Activated T-cell treated with anti-CD3 and anti-CD28 coated beads, Interleukin-2, amount 50 U/mL, for 24 hours (primary cell): Measurements from ENCODE around the gene PCDH1.
"Not testable (repeated sequence)": the region's sequence is repeated elsewhere in the genome, so short reads cannot be mapped to it uniquely, and the experiment has no call there.

ENCODE experiments used
- DNase-seq: peaks from one replicate; pipeline ENCODE4 v3.0.0-alpha.2; 2020
- H3K27ac Mint-ChIP-seq: 2 replicates; pipeline ENCODE4 v1.8.0; 2020; ENCODE audit warnings: mild to moderate bottlenecking, mixed read lengths
- H3K27me3 Mint-ChIP-seq: 2 replicates; pipeline ENCODE4 v1.8.0; 2020; ENCODE audit warnings: mixed read lengths
- H3K36me3 Mint-ChIP-seq: 2 replicates; pipeline ENCODE4 v1.8.0; 2020; ENCODE audit warnings: low read depth, mixed read lengths
- H3K4me1 Mint-ChIP-seq: 2 replicates; pipeline ENCODE4 v1.8.0; 2020; ENCODE audit warnings: low read depth, mixed read lengths
- H3K4me3 Mint-ChIP-seq: 2 replicates; pipeline ENCODE4 v1.8.0; 2020; ENCODE audit warnings: mild to moderate bottlenecking, moderate library complexity, mixed read lengths
- H3K9me3 Mint-ChIP-seq: 2 replicates; pipeline ENCODE4 v1.8.0; 2020; ENCODE audit warnings: mixed read lengths

Gene PCDH1

DNA sequence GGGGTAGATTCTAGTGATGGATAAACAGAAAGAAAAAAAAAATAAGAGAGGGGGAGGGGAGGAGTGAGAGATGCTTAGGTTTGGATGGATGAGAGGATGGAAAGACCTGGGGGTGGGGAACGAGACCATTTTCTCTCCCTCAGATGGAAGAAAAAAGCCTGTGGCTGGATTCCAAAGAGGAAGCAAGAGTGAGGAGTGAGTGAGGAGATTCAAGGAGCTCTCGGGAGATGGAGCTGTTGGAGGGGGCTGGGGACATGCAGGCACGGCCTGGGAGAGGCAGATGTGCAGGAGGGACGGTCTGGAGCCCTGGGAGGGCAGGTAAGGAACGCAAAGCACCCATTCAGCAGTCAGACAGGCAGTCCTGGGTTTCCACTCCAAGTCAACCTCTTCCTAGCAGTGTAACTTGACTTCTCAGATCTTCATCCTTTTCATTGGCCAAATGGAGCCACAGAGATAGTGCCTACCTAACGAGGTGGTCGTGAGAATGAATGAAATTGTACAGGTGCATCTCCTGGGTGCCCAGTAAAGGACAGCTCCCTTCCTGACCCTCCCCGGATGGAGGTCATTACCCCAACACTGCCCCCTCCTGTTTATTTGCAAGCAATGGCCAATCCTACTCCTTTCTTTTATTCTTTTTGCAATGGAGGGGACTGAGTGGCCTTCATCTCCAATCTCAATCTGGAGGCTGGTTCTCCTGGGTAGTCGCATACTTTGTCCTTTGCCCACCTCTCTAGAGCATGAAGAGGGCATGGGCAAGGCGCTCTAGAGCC lies 52.2 kb downstream of the PCDH1 start:
- H3K36me3 Mint-ChIP-seq: no peaks in the 10 kb centered on the region
- H3K4me3 Mint-ChIP-seq: no peak overlapping the region
- no peaks in the 10 kb centered on the region for H3K4me1 Mint-ChIP-seq
- no peak overlapping the region for H3K27ac Mint-ChIP-seq
- H3K9me3 Mint-ChIP-seq: no peaks in the 10 kb centered on the region
- no peak for DNase-seq
- no peaks in the 10 kb centered on the region for H3K27me3 Mint-ChIP-seq

- Mint-ChIP-seq H3K4me1 (no peaks in the 10 kb centered on the region), H3K27me3 (no peaks in the 10 kb centered on the region), H3K36me3 (no peaks in the 10 kb centered on the region), H3K27ac (no peak overlapping the region), H3K4me3 (no peak overlapping the region), H3K9me3 (no peaks in the 10 kb centered on the region)
- DNase-seq: no peak
Measured at GRCh38 chr5:141825241-141825671, 53.0 kb downstream of the PCDH1 start.

DNA sequence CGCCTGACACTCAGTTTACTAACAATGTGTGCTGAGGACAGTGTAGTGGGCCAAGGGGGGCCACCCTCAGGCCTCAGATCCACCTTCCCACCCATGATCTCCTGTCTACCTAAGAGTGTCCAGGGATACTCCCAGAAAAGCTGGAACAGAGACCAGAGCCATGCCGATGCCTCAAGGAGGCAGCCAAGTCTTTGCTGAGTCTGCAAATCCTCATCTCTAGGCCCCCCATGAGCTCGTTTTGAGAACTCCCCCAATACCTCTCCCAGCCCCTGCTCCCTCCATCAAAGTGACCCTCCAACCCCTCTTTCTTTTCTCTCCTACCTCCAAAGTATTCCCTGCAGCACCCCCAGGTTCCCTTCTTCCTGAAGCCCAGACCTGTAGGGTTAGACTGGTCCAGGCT lies 53.5 kb downstream of the PCDH1 start:
- Mint-ChIP-seq H3K9me3 (no peaks in the 10 kb centered on the region), H3K27me3 (no peaks in the 10 kb centered on the region), H3K36me3 (no peaks in the 10 kb centered on the region), H3K4me3 (no peak overlapping the region), H3K4me1 (no peaks in the 10 kb centered on the region), H3K27ac (no peak overlapping the region)
- DNase-seq: no peak

GRCh38 chr5:141823056-141823455 lies 55.2 kb downstream of the PCDH1 start:
- DNase-seq: no peak
- Mint-ChIP-seq H3K36me3 (no peaks in the 10 kb centered on the region), H3K4me1 (no peaks in the 10 kb centered on the region), H3K9me3 (no peaks in the 10 kb centered on the region), H3K4me3 (no peak overlapping the region), H3K27ac (no peak overlapping the region), H3K27me3 (peaks cover 2% of the 10 kb centered on the region)

- no peaks in the 10 kb centered on the region for H3K9me3 Mint-ChIP-seq
- H3K4me3 Mint-ChIP-seq: no peak overlapping the region
- no peaks in the 10 kb centered on the region for H3K4me1 Mint-ChIP-seq
- H3K27ac Mint-ChIP-seq: no peak overlapping the region
- no peak for DNase-seq
- H3K27me3 Mint-ChIP-seq: peaks cover 2% of the 10 kb centered on the region
- H3K36me3 Mint-ChIP-seq: no peaks in the 10 kb centered on the region
Measured at GRCh38 chr5:141822144-141822543, 56.1 kb downstream of the PCDH1 start.

DNA sequence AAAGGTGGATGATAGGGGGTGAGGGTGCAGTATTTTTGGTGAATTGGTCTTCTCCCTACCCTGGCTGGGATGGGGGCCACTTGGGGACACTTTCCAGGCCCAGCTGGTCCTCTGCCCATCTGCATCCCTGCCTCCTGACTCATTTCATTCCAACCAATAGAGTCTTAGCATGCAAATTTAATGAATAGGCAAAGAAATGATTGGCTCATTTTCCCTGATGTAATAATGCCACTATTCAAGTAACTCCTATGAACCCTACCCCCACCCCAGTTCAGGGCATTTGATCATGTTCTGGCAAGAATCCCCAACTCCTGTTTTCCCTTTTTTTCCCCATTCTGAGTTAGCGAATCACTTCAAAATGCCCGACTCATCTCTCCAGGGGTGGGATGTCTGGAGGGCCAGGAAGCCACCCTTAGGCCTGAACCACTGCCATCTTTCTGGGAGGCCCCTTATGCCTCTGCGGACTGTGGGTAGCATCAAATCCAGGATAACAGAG lies 56.7 kb downstream of the PCDH1 start:
- no peak overlapping the region for H3K27ac Mint-ChIP-seq
- H3K36me3 Mint-ChIP-seq: no peaks in the 10 kb centered on the region
- no peak for DNase-seq
- H3K4me1 Mint-ChIP-seq: no peaks in the 10 kb centered on the region
- H3K4me3 Mint-ChIP-seq: no peak overlapping the region
- H3K27me3 Mint-ChIP-seq: peaks cover 2% of the 10 kb centered on the region
- no peaks in the 10 kb centered on the region for H3K9me3 Mint-ChIP-seq

GRCh38 chr5:141820686-141821085 lies 57.5 kb downstream of the PCDH1 start:
- not testable (repeated sequence) for DNase-seq, H3K36me3 Mint-ChIP-seq, H3K27ac Mint-ChIP-seq, H3K4me1 Mint-ChIP-seq, H3K27me3 Mint-ChIP-seq, H3K9me3 Mint-ChIP-seq, H3K4me3 Mint-ChIP-seq

- Mint-ChIP-seq H3K4me1 (no peaks in the 10 kb centered on the region), H3K27ac (no peak overlapping the region), H3K9me3 (no peaks in the 10 kb centered on the region), H3K4me3 (no peak overlapping the region), H3K36me3 (no peaks in the 10 kb centered on the region), H3K27me3 (peaks cover 11% of the 10 kb centered on the region)
- DNase-seq: no peak
Measured at GRCh38 chr5:141817631-141818030, 60.6 kb downstream of the PCDH1 start.

GRCh38 chr5:141816598-141817399 lies 61.4 kb downstream of the PCDH1 start:
- H3K9me3 Mint-ChIP-seq: no peaks in the 10 kb centered on the region

DNA sequence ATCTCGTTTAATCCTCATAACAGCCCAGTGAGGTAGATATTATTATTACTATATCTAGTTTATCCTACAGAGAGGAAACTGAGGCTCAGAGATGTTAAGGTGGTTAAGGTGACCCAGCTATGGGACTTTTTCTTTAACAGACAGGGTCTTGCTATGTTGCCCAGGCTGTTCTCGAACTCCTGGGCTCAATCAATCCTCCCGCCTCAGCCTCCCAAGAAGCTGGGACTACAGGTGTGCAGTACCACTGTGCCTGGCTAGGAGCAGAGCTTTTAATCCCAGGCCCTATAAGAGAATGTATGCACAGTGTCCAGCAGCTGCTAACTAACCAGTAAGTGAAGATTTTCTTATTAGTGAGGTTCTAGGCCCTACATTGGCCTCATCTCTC lies 62.4 kb downstream of the PCDH1 start:
- DNase-seq: no peak
- peaks cover 28% of the 10 kb centered on the region for H3K27me3 Mint-ChIP-seq
- no peaks in the 10 kb centered on the region for H3K4me1 Mint-ChIP-seq
- H3K9me3 Mint-ChIP-seq: no peaks in the 10 kb centered on the region
- no peak overlapping the region for H3K27ac Mint-ChIP-seq
- no peak overlapping the region for H3K4me3 Mint-ChIP-seq
- H3K36me3 Mint-ChIP-seq: no peaks in the 10 kb centered on the region

More at GRCh38 chr5:141816598-141817399, 61.4 kb downstream of the PCDH1 start:
- no peak overlapping the region for H3K4me3 Mint-ChIP-seq
- no peaks in the 10 kb centered on the region for H3K36me3 Mint-ChIP-seq
- no peaks in the 10 kb centered on the region for H3K4me1 Mint-ChIP-seq
- H3K27me3 Mint-ChIP-seq: peaks cover 19% of the 10 kb centered on the region
- no peak overlapping the region for H3K27ac Mint-ChIP-seq
- no peak for DNase-seq

- Mint-ChIP-seq H3K4me1 (no peaks in the 10 kb centered on the region), H3K27ac (no peak overlapping the region), H3K36me3 (no peaks in the 10 kb centered on the region), H3K4me3 (no peak overlapping the region), H3K27me3 (peaks cover 34% of the 10 kb centered on the region), H3K9me3 (no peaks in the 10 kb centered on the region)
- DNase-seq: no peak
Measured at GRCh38 chr5:141815051-141815795, 63.0 kb downstream of the PCDH1 start.

DNA sequence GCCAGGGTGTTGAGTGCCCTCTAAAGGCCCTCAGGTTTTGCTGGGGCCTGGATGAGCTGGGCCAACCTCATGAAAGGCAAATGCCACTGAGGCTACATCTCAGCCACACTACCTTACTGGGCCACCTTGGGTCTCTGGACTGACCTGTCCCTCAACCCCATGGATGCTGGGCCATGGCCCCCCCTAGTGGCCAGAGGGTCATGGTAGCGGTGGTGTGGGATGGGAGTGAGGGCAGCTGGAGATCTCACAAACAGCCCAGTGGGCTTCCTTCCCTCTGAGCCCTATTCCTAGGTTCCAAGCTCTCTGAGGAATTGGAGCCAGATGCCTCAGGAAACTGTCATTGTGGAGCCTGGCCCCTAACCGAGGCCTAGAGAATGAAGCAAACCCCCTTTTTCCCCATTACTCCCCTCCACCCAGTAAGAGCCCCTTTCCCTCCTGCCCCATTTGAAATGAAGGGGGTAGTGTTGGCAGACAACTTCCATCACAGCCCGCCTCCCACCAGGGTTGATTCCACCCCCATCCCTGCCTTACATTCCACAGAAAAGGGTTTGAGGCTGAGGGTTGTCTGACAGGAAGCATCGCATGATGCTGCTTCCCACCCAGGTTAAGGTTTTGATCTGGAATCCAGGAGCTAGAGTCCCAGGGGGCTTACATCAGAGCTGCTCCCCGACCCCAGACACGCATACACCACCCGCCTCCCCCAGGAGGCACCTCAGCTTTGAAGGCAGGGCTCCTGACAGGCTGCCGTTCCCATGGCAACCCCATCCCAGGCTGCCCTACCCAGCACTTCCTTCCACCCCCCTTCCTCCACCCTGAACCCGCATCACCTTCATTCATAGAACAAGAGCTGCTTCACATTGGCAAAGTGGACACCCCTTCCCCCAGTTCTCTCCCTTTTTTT lies 63.9 kb downstream of the PCDH1 start:
- no peaks in the 10 kb centered on the region for H3K4me1 Mint-ChIP-seq
- H3K27ac Mint-ChIP-seq: no peak overlapping the region
- peak; percentile 59 for DNase-seq
- H3K9me3 Mint-ChIP-seq: no peaks in the 10 kb centered on the region
- H3K27me3 Mint-ChIP-seq: peaks cover 39% of the 10 kb centered on the region
- no peaks in the 10 kb centered on the region for H3K36me3 Mint-ChIP-seq
- H3K4me3 Mint-ChIP-seq: no peak overlapping the region

- Mint-ChIP-seq H3K27ac (no peak overlapping the region), H3K27me3 (peaks cover 51% of the 10 kb centered on the region), H3K9me3 (no peaks in the 10 kb centered on the region), H3K4me3 (no peak overlapping the region), H3K36me3 (no peaks in the 10 kb centered on the region), H3K4me1 (no peaks in the 10 kb centered on the region)
- no peak for DNase-seq
Measured at GRCh38 chr5:141812512-141812911, 65.7 kb downstream of the PCDH1 start.
